ENCODE data around the gene COL5A1.

COL5A1 gene

DNA sequence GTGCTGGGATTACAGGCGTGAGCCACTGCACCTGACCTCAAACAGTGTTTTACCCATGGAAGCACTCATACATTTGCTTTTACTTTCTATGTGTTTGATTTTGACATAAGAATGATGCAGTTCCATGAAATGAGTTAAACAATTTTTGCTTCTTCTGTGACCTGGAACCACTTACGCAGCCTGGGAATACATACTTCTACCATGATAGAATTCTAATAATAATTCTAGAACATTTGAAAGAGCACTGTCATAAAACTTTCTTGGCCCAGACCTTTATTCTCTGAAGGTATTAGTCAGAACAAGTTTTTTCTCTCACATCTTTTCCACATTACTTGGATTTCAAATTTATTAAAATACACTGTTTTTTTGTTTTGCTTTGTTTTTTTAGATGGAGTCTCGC, 25.3 kb upstream of the COL5A1 start:
- DNase-seq (ENCODE audit: low read depth in 1 of 2, low spot score in 1 of 2) = no peak
- H3K4me3 ChIP-seq (replicated peaks; ENCODE audit: insufficient read depth, low read length) = no peak overlapping the region
- TF ChIP-seq POLR2AphosphoS5 (IDR thresholded peaks at IDR 0.05; ENCODE audit: low read depth) = no peak
- no peak for TF ChIP-seq GABPA (IDR thresholded peaks at IDR 0.05; ENCODE audit: low read depth)
- H3K27me3 ChIP-seq (ENCODE audit: insufficient read depth, poor library complexity, severe bottlenecking) = no peaks in the 10 kb centered on the region
- no peak overlapping the region for H3K27ac ChIP-seq (replicated peaks)

- no peak for DNase-seq (ENCODE audit: low read depth in 1 of 2, low spot score in 1 of 2)
- TF ChIP-seq CTCF (IDR thresholded peaks at IDR 0.05; ENCODE audit: insufficient read depth, low read length) = no peak
- TF ChIP-seq SPI1 (IDR thresholded peaks at IDR 0.05; ENCODE audit: borderline replicate concordance, low read depth) = no peak
- TF ChIP-seq POLR2AphosphoS5 (IDR thresholded peaks at IDR 0.05; ENCODE audit: low read depth) = no peak
- no peak for TF ChIP-seq GABPA (IDR thresholded peaks at IDR 0.05; ENCODE audit: low read depth)
- no peak for TF ChIP-seq REST (IDR thresholded peaks at IDR 0.05; ENCODE audit: insufficient replicate concordance, low read depth)
- no peaks in the 10 kb centered on the region for H3K27me3 ChIP-seq (ENCODE audit: insufficient read depth, poor library complexity, severe bottlenecking)
- no peak overlapping the region for H3K4me3 ChIP-seq (replicated peaks; ENCODE audit: insufficient read depth, low read length)
- H3K27ac ChIP-seq (replicated peaks) = no peak overlapping the region
These were observed 24.4 kb upstream of the COL5A1 start for GRCh38 chr9:134617246-134617645.

DNA sequence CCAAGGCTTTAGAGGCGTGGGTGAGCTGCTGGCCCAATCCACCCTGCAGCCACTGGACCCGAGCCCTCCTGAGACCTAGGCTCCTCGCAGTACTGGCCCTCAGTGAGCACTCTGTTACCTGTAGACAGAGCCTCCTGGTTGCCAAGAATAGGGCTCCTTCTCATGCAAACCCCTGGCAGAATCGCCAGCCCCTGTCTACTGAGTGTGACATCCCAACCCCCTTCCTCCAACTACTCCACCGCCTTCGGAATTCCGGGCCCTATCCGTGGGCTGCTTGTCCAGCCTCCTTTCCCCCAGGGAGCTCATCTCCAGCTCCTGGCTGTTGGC, 23.8 kb upstream of the COL5A1 start:
- no peak for DNase-seq (ENCODE audit: low read depth in 1 of 2, low spot score in 1 of 2)
- TF ChIP-seq GABPA (IDR thresholded peaks at IDR 0.05; ENCODE audit: low read depth) (no peak), SPI1 (IDR thresholded peaks at IDR 0.05; ENCODE audit: borderline replicate concordance, low read depth) (no peak), CTCF (IDR thresholded peaks at IDR 0.05; ENCODE audit: insufficient read depth, low read length) (no peak)
- H3K27ac ChIP-seq (replicated peaks) = no peak overlapping the region
- H3K27me3 ChIP-seq (ENCODE audit: insufficient read depth, poor library complexity, severe bottlenecking) = no peaks in the 10 kb centered on the region
- no peak overlapping the region for H3K4me3 ChIP-seq (replicated peaks; ENCODE audit: insufficient read depth, low read length)

DNA sequence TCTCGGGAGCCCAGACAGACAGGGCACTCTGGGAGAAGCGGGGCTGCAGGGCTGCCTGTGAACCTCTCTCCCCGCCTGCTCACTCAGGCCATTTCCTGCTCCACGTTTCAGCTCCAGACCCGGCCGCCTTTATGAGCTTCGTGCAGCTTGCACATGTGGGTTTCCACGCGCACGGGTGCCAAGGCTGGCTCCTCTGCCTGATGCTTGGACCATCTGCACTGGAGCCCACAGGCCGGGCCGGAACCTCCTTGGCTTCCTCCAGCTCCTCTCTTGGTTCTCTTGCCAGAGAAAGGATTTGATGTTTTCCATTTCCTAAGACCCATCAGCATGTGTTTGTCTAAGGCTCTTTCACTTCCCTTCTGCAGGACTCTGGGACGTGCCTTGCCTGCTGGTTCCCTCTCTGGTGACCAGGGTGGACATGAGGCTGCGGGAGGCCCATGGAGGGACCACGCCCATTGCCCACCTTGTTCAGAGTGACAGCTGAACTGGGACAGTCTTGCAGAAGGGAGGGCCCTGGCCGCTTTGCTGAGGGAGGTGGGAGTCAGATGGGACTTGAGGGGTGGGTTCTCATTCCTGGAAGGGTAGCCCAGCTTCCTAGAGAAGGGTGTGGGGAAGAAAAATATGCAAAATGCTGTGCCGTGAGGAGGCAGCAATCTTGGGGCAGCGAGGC, 23.3 kb upstream of the COL5A1 start:
- Histone ChIP-seq H3K27me3 (ENCODE audit: insufficient read depth, poor library complexity, severe bottlenecking) (no peaks in the 10 kb centered on the region), H3K4me3 (replicated peaks; ENCODE audit: insufficient read depth, low read length) (no peak overlapping the region), H3K27ac (replicated peaks) (no peak overlapping the region)
- DNase-seq (ENCODE audit: low read depth in 1 of 2, low spot score in 1 of 2) = no peak
- TF ChIP-seq POLR2AphosphoS5 (IDR thresholded peaks at IDR 0.05; ENCODE audit: low read depth) = no peak
- no peak for TF ChIP-seq GABPA (IDR thresholded peaks at IDR 0.05; ENCODE audit: low read depth)
- TF ChIP-seq REST (IDR thresholded peaks at IDR 0.05; ENCODE audit: insufficient replicate concordance, low read depth) = no peak
- no peak for TF ChIP-seq SPI1 (IDR thresholded peaks at IDR 0.05; ENCODE audit: borderline replicate concordance, low read depth)
- TF ChIP-seq CTCF (IDR thresholded peaks at IDR 0.05; ENCODE audit: insufficient read depth, low read length) = no peak

All from HL-60 (cell line).